ENCODE measurements around the gene HOMER1. TPM values are rescaled to one million over a fixed set of nuclear protein-coding genes. Genes with fewer than 3 reads are reported as not detected.

HOMER1 gene
- total RNA-seq, 1 donor from 2014 or later, result 5.4 TPM

DNA sequence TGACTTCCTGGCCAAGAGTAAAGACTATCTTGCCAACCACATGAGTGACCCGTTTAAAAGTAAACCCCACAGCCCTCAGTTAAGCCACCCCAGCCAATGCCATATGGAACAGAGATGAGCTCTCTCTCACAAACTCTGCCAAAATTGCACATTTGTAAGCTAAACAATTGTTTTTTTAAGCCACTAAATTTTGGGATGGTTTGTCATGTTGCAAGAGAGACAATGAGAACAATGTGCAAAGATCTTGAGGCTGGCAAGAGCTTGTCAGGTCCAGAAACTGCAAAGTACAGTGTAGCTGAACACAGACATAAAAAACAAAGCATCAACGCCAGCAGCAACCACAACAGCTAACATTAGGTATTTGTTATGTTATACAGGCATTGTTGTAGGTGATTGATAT lies 27.8 kb downstream of the HOMER1 start:
- H3K27ac ChIP-seq, result no peak overlapping the region
- H3K36me3 ChIP-seq, result no peaks in the 10 kb centered on the region
- H3K4me3 ChIP-seq, result no peak overlapping the region
- H3K9me3 ChIP-seq, result no peaks in the 10 kb centered on the region
- no peak for DNase-seq (ENCODE audit: extremely low spot score in 2 of 2)
- TF ChIP-seq POLR2A (IDR thresholded peaks at IDR 0.05) (no peak), POLR2AphosphoS5 (IDR thresholded peaks at IDR 0.05; ENCODE audit: insufficient read depth in 1 of 2, low read depth in 1 of 2) (no peak)
- TF ChIP-seq, protein P1, sequence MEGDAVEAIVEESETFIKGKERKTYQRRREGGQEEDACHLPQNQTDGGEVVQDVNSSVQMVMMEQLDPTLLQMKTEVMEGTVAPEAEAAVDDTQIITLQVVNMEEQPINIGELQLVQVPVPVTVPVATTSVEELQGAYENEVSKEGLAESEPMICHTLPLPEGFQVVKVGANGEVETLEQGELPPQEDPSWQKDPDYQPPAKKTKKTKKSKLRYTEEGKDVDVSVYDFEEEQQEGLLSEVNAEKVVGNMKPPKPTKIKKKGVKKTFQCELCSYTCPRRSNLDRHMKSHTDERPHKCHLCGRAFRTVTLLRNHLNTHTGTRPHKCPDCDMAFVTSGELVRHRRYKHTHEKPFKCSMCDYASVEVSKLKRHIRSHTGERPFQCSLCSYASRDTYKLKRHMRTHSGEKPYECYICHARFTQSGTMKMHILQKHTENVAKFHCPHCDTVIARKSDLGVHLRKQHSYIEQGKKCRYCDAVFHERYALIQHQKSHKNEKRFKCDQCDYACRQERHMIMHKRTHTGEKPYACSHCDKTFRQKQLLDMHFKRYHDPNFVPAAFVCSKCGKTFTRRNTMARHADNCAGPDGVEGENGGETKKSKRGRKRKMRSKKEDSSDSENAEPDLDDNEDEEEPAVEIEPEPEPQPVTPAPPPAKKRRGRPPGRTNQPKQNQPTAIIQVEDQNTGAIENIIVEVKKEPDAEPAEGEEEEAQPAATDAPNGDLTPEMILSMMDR (IDR thresholded peaks at IDR 0.05), result no peak
- intact Hi-C loops (cut with DNase I), result no loop called here
- H3K4me1 ChIP-seq, result no peaks in the 10 kb centered on the region
- no peaks in the 10 kb centered on the region for H3K27me3 ChIP-seq

DNA sequence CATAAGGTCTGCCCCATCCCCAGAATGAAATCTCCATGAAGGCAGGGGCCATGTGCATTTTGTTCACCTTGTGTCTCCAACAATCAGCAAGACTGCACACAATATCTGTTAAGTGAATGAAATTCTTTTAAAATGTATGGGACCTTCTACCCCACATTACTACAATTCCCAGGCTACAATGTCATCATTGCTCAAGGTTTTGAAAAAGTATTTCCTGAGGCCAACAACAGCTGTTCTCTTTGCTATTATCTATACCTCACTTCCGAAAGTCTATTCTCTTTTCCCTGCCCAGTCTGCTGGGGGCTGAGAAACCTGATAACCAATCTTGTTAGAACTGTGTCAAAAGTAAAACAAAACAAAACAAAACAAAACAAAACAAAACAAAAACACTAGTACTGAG lies 29.2 kb downstream of the HOMER1 start:
- DNase-seq (ENCODE audit: extremely low spot score in 2 of 2), result no peak
- TF ChIP-seq, protein P1 (IDR thresholded peaks at IDR 0.05), result no peak
- TF ChIP-seq POLR2AphosphoS5 (IDR thresholded peaks at IDR 0.05; ENCODE audit: insufficient read depth in 1 of 2, low read depth in 1 of 2) (no peak), POLR2A (IDR thresholded peaks at IDR 0.05) (no peak)
- Histone ChIP-seq H3K4me1 (no peaks in the 10 kb centered on the region), H3K27me3 (no peaks in the 10 kb centered on the region), H3K9me3 (no peaks in the 10 kb centered on the region), H3K27ac (no peak overlapping the region), H3K36me3 (no peaks in the 10 kb centered on the region), H3K4me3 (no peak overlapping the region)
- intact Hi-C loops (cut with DNase I), result no loop called here

DNA sequence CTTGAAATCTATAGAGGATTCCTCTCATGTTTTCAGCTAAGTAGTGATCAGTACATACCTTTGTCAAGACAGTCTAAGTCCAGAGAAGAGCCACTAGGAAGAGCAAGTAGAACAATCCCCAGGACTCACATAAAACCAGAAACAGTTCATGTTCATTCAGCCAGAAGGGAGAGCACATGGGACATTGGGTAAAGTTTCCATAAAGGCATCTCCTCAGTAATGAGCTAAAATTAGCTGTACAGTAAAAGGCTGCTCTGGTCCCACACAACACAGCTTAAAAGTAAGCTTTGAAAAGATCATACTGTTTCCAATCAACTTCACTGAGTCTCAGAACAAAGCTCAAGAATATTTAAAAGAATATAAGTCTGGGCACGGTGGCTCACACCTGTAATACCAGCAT lies 32.4 kb downstream of the HOMER1 start:
- H3K9me3 ChIP-seq, result no peaks in the 10 kb centered on the region
- H3K27me3 ChIP-seq, result no peaks in the 10 kb centered on the region
- intact Hi-C loops (cut with DNase I), result no loop called here
- no peaks in the 10 kb centered on the region for H3K36me3 ChIP-seq
- H3K27ac ChIP-seq, result no peak overlapping the region
- TF ChIP-seq POLR2A (IDR thresholded peaks at IDR 0.05), result no peak
- no peak for TF ChIP-seq POLR2AphosphoS5 (IDR thresholded peaks at IDR 0.05; ENCODE audit: insufficient read depth in 1 of 2, low read depth in 1 of 2)
- TF ChIP-seq, protein P1 (IDR thresholded peaks at IDR 0.05), result no peak
- H3K4me3 ChIP-seq, result no peak overlapping the region
- H3K4me1 ChIP-seq, result no peaks in the 10 kb centered on the region
- no peak for DNase-seq (ENCODE audit: extremely low spot score in 2 of 2)

DNA sequence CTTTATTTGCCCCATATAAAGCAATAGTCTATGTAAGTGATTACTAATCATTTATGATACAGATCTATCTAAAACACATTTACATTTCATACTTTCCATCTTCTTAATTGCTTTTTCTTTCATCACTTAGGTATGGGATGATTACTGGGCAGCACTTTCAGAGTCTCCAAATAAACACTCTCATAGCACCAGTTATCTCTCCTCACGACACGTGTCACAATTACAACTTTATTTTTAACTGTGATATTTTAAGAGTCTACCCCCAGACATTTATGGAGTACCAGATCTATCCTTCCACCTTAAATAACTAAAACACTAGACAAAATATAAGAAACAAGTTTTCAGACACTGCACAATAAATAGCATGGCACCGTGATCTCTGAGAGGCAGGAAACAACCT lies 32.9 kb downstream of the HOMER1 start:
- TF ChIP-seq, protein P1 (IDR thresholded peaks at IDR 0.05), result no peak
- TF ChIP-seq POLR2AphosphoS5 (IDR thresholded peaks at IDR 0.05; ENCODE audit: insufficient read depth in 1 of 2, low read depth in 1 of 2) (no peak), POLR2A (IDR thresholded peaks at IDR 0.05) (no peak)
- intact Hi-C loops (cut with DNase I), result no loop called here
- no peak overlapping the region for H3K27ac ChIP-seq

DNA sequence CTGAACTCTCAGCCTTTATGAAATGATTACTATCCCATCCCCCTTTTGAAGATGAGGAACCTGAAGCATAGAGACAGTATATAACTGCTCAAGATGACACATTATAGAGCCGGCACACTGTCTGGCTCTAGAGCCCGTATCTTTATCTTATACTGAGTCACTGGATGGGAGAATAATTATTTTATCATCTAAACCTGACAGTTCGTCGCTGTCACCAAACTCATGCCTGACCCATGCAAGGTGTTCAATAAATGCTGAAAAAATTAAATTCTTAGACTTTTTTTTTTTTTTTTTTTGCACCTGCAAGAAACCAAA lies 38.8 kb downstream of the HOMER1 start:
- Histone ChIP-seq H3K4me3 (no peak overlapping the region), H3K9me3 (no peaks in the 10 kb centered on the region), H3K4me1 (no peaks in the 10 kb centered on the region), H3K27ac (no peak overlapping the region), H3K27me3 (no peaks in the 10 kb centered on the region), H3K36me3 (no peaks in the 10 kb centered on the region)
- no peak for DNase-seq (ENCODE audit: extremely low spot score in 2 of 2)
- intact Hi-C loops (cut with DNase I), result no loop called here
- no peak for TF ChIP-seq POLR2AphosphoS5 (IDR thresholded peaks at IDR 0.05; ENCODE audit: insufficient read depth in 1 of 2, low read depth in 1 of 2)
- TF ChIP-seq, protein P1 (IDR thresholded peaks at IDR 0.05), result no peak
- no peak for TF ChIP-seq POLR2A (IDR thresholded peaks at IDR 0.05)

More for the DNA sequence above, 32.9 kb downstream of the HOMER1 start:
- Histone ChIP-seq H3K27me3 (no peaks in the 10 kb centered on the region), H3K9me3 (no peaks in the 10 kb centered on the region), H3K36me3 (no peaks in the 10 kb centered on the region), H3K4me1 (no peaks in the 10 kb centered on the region), H3K4me3 (no peak overlapping the region)
- no peak for DNase-seq (ENCODE audit: extremely low spot score in 2 of 2)

All from vagina (tissue), 2 donors.